ENCODE results near the gene ALG6. TPM values are rescaled to one million over a fixed set of nuclear protein-coding genes. Genes with fewer than 3 reads are reported as not detected.

Gene ALG6
- total RNA-seq, 1 experiment from 2014 or later = 21.4 TPM

DNA sequence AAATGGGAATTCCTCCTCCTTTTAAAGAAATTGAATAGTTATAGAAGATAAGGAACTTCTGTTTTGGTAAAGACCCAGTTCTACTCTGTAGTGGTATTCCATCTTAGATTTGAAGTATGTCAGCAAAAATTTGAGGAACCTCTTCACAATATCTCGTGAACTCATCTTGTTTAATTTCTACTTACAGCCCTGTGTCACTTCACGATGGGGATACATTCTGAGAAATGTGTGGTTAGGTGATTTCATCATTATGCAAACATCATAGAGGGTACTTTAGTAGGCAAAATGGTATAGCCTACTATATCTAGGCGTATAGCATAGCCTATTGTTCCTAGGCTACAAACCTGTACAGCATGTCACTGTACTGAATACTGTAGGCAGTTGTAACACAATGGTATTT is 36.0 kb downstream of the ALG6 start:
- H3K14ac ChIP-seq (ENCODE audit: insufficient read depth, low read length) = no peak overlapping the region
- no peak overlapping the region for H3K4ac ChIP-seq (ENCODE audit: low read depth, low read length)
- H2BK12ac ChIP-seq (ENCODE audit: insufficient read length, low read depth, low read length) = no peak overlapping the region
- no peak overlapping the region for H3K23ac ChIP-seq (ENCODE audit: insufficient read length, low read depth, low read length)
- H3K9ac ChIP-seq (ENCODE audit: extremely low read depth, insufficient read length, low read length) = no peak overlapping the region
- H3K27me3 ChIP-seq (ENCODE audit: insufficient read depth, low read length) = no peaks in the 10 kb centered on the region
- no peak overlapping the region for H2AK5ac ChIP-seq (ENCODE audit: insufficient read length, low read length)
- DNase-seq = no peak
- WGBS (ENCODE audit: extremely low coverage, insufficient read length, low lambda C conversion rate) = no CpG with 5 or more reads among the region's 3 CpGs
- no peak overlapping the region for H3K56ac ChIP-seq (ENCODE audit: insufficient read length, low read depth, low read length)
- H3K4me3 Mint-ChIP-seq = no peak overlapping the region
- no peaks in the 10 kb centered on the region for H3K4me1 ChIP-seq (ENCODE audit: insufficient read depth, low read length)
- H3K18ac ChIP-seq (ENCODE audit: insufficient read length, low read depth, low read length) = no peak overlapping the region
- H3K27ac ChIP-seq (ENCODE audit: insufficient read length, low read depth, low read length) = no peak overlapping the region
- no peaks in the 10 kb centered on the region for H4K20me1 ChIP-seq (ENCODE audit: control insufficient read depth, insufficient read depth, insufficient read length)
- H2BK20ac ChIP-seq (ENCODE audit: low read depth, low read length, poor library complexity, severe bottlenecking) = no peak overlapping the region
- peaks cover 7 to 21% (median 9%) of the 10 kb centered on the region in 3 experiments; a peak in 6 of 7 replicates for H3K36me3 Mint-ChIP-seq (ENCODE audit: insufficient read depth in 1 of 3, low read depth in 3 of 3)
- H2BK120ac ChIP-seq (ENCODE audit: low read depth, low read length, poor library complexity, severe bottlenecking) = no peak overlapping the region
- H3T11ph ChIP-seq (ENCODE audit: low read length) = no peak overlapping the region
- H3K79me1 ChIP-seq (ENCODE audit: insufficient read depth, low read depth, low read length, poor library complexity, severe bottlenecking) = no peaks in the 10 kb centered on the region
- no peak overlapping the region for H3K27ac Mint-ChIP-seq
- H2BK5ac ChIP-seq (ENCODE audit: insufficient read length, low read length) = no peak overlapping the region
- H2AFZ ChIP-seq (ENCODE audit: low read length) = no peak overlapping the region
- no peak overlapping the region for H2BK15ac ChIP-seq (ENCODE audit: low read depth, low read length)
- H3K79me2 ChIP-seq (ENCODE audit: insufficient read depth, low read length) = no peaks in the 10 kb centered on the region
- H3K9me3 ChIP-seq (ENCODE audit: control insufficient read depth, low read depth, low read length) = no peaks in the 10 kb centered on the region
- TF ChIP-seq, protein P1, sequence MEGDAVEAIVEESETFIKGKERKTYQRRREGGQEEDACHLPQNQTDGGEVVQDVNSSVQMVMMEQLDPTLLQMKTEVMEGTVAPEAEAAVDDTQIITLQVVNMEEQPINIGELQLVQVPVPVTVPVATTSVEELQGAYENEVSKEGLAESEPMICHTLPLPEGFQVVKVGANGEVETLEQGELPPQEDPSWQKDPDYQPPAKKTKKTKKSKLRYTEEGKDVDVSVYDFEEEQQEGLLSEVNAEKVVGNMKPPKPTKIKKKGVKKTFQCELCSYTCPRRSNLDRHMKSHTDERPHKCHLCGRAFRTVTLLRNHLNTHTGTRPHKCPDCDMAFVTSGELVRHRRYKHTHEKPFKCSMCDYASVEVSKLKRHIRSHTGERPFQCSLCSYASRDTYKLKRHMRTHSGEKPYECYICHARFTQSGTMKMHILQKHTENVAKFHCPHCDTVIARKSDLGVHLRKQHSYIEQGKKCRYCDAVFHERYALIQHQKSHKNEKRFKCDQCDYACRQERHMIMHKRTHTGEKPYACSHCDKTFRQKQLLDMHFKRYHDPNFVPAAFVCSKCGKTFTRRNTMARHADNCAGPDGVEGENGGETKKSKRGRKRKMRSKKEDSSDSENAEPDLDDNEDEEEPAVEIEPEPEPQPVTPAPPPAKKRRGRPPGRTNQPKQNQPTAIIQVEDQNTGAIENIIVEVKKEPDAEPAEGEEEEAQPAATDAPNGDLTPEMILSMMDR (conservative IDR thresholded peaks at IDR 0.05) = no peak
- no peak overlapping the region for H4K8ac ChIP-seq (replicated peaks; ENCODE audit: insufficient read length, low read depth, low read length)
- no peaks in the 10 kb centered on the region for H3K27me3 Mint-ChIP-seq (ENCODE audit: low read depth)
- no peak overlapping the region for H4K5ac ChIP-seq (ENCODE audit: insufficient read length, low read depth, low read length)
- H4K91ac ChIP-seq (ENCODE audit: insufficient read length, low read depth, low read length) = no peak overlapping the region
- no peak overlapping the region for H3K4me2 ChIP-seq (ENCODE audit: insufficient read depth, insufficient read length, low read length)
- no peaks in the 10 kb centered on the region for H3K9me3 Mint-ChIP-seq
- H3K4me1 Mint-ChIP-seq = no peaks in the 10 kb centered on the region
- H3K23me2 ChIP-seq (ENCODE audit: insufficient read length, low read depth, low read length, poor library complexity, severe bottlenecking) = no peaks in the 10 kb centered on the region

Measured in H9 (cell line).